ENCODE measurements around the gene ELK4.
A peak's percentile ranks its signal among the peaks of the same experiment; 100 is the strongest.

The ELK4 gene

DNA sequence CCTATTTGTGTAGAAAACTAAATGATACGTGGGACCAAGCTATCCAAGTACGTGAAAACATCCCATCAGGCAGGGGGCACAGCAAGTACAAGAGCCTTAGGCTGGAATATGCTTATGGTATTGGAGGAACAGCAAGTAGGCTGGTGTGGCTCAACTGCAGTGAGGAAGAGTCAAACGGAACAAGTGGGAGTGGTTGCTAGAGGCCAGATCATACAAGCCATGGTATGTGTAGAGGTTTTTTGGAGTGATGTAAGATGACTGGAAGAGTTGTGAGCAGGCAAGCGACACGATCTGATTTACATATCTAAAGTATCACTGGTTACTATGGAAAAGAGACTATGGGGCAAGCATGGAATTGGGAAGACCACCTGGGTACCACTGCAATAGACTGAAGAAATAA lies 27.8 kb downstream of the ELK4 start:
- TF ChIP-seq, protein P1, sequence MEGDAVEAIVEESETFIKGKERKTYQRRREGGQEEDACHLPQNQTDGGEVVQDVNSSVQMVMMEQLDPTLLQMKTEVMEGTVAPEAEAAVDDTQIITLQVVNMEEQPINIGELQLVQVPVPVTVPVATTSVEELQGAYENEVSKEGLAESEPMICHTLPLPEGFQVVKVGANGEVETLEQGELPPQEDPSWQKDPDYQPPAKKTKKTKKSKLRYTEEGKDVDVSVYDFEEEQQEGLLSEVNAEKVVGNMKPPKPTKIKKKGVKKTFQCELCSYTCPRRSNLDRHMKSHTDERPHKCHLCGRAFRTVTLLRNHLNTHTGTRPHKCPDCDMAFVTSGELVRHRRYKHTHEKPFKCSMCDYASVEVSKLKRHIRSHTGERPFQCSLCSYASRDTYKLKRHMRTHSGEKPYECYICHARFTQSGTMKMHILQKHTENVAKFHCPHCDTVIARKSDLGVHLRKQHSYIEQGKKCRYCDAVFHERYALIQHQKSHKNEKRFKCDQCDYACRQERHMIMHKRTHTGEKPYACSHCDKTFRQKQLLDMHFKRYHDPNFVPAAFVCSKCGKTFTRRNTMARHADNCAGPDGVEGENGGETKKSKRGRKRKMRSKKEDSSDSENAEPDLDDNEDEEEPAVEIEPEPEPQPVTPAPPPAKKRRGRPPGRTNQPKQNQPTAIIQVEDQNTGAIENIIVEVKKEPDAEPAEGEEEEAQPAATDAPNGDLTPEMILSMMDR (conservative IDR thresholded peaks at IDR 0.05; ENCODE audit: low read length): no peak
- H3K4me3 ChIP-seq (ENCODE audit: low read length): no peak overlapping the region
- no peak for DNase-seq (ENCODE audit: low read depth)

DNA sequence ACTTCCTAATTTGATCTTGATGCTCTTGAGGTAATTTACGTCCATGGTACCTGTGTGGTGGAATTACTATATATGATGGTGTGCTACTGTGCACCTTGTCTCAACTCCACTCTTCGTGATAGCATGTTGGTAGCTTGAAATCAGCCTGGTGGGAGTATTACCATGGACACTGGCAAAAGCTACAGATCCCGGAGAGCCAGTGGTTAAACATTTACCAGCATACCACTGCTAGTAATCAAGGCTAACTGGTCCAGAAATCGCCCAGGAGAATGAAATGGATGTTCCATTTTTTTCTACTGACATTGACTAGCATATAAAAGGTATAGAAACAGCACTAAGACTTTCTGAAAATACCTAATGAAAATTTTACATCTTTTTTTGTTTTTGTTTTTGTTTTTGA lies 30.6 kb downstream of the ELK4 start:
- H3K4me3 ChIP-seq (ENCODE audit: low read length): no peak overlapping the region
- DNase-seq (ENCODE audit: low read depth): no peak
- TF ChIP-seq, protein P1 (conservative IDR thresholded peaks at IDR 0.05; ENCODE audit: low read length): no peak

DNA sequence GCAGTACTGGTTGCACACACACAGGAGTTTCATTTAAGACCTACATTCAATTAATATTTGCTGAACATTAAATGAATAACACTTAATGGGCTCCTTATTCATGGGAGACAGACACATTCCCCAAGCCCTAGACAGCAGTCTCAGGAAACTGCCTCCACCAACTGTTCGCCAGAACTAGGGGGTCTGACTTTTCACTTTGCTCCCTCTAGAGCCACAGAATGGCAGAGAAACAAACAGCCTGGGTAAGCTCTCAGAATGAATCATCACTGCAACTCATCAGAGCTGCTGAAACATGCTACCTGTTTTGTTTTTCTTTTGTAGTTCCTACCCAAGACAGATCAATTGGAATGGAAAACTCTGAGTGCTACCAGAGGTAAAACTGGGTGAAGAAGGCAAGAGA lies 31.7 kb downstream of the ELK4 start:
- TF ChIP-seq, protein P1 (conservative IDR thresholded peaks at IDR 0.05; ENCODE audit: low read length): no peak
- H3K4me3 ChIP-seq (ENCODE audit: low read length): no peak overlapping the region
- no peak for DNase-seq (ENCODE audit: low read depth)

DNA sequence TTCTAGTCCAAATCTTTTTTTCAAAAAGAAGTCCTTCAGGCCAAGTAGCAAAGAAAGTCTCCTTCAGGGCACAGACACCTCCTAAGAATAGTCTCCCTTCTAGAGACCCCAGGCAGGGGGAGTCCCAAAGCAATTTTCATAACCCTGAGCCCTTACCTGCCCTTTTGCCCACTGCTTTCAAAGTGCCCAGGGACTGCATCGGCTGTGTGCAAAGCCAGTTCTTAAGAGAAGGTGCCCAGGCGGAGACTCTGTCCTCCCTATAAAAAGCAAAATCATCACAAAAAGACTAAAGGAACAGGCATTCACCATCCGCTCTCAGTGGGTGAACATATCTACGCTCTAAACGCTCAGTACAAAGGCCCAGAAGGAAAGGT lies 32.2 kb downstream of the ELK4 start:
- no peak overlapping the region for H3K4me3 ChIP-seq (ENCODE audit: low read length)
- DNase-seq (ENCODE audit: low read depth): no peak
- TF ChIP-seq, protein P1 (conservative IDR thresholded peaks at IDR 0.05; ENCODE audit: low read length): no peak

DNA sequence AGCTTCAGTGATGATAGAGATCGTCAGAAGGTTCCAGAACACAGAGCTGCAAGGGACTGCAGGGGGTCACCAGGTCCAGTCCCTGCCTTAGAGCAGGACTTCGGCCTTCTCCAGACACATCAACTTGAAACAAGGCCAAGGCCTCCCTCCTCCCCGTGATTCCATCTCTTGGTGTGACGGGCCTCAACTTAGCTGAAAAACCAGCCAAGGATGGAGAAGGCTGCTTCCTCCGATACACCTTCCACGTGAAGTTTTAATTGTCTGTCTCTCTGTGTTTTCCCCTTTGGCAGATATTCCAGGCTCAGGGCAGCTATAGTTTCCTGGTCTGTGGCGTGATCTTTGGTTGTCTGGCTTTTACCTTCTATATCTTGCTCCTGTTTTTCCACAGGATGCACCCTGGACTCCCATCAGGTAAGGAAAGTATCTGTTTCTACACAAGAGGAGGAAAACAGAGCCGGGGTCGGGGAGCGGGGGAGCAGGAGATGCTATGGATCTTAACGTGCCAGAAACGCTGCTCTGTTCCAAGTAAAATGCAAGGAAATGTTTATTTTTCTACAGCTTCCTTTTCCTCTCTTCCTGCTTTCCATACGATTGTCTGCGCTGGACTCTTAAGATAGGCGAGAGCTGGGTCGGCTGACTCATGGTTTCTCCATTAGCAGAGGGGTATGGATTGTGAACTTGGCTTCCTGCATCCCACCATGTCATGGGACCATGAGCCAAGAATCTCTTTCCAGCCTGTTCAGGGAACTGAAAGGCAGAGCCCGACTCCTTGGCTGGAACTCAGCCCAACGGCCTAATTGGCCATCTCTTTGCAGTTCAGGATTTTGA lies 32.8 kb downstream of the ELK4 start:
- TF ChIP-seq, protein P1 (conservative IDR thresholded peaks at IDR 0.05; ENCODE audit: low read length): no peak
- DNase-seq (ENCODE audit: low read depth): peak; percentile 13
- H3K4me3 ChIP-seq (ENCODE audit: low read length): no peak overlapping the region

DNA sequence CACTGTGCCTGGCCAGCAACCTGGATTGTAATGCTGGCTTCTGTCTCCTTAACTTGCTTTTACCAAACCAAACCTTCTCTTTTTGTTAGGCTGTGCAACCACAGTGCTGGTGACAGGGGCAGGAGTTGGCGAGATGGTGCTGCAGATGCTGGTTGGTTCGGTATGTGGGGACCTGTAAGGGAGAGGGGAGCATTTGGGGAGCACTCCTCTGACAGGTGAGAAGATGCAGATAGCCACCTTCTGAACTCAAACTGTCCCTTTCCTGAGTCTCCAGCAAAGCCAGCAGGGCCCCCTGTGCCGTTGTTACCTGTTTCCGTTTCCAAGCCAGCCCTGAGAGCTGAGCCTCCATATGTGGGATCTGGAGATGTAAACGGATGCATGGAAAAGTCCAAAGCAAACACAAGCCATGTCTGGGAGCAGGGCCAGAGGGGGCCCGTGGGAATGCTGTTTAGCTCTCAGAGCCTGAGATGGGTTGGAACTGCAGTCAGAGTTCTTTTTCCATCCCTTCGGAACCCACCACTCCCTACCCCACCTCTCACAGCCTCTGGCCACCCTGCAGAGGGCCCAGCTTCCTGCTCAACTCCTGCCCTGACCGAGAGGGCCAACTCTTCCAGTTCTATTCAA lies 34.0 kb downstream of the ELK4 start:
- TF ChIP-seq, protein P1 (conservative IDR thresholded peaks at IDR 0.05; ENCODE audit: low read length): no peak
- no peak for DNase-seq (ENCODE audit: low read depth)
- H3K4me3 ChIP-seq (ENCODE audit: low read length): no peak overlapping the region

DNA sequence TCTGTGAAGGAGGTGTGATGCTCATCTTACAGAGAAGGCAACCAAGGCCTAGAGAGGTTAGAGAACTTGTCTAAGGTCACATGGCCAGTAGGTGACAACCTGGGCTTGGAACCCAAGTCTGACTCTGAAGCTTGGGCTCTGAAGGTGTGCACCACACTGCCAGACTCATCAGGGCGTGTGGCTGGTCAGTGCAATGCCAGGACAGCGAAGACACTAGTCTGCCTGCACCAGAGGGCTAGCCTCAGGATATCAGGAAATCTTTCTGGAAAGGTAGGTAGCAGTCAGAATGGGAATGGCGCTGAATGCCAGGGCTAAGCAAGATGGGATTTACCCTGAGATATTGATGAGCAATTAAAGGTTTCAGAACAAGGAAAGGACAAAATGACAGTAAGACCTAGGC lies 34.9 kb downstream of the ELK4 start:
- no peak overlapping the region for H3K4me3 ChIP-seq (ENCODE audit: low read length)
- TF ChIP-seq, protein P1 (conservative IDR thresholded peaks at IDR 0.05; ENCODE audit: low read length): no peak
- no peak for DNase-seq (ENCODE audit: low read depth)

All from AG10803 (cell line).